SJCRH30 (cell line): Measurements from ENCODE around the gene AGXT. TPM values are rescaled to one million over a fixed set of nuclear protein-coding genes. Genes with fewer than 3 reads are reported as not detected.

Experiments used
- DNase-seq, 2 experiments: peaks; one replicate each; pipeline ENCODE4 v3.0.0-alpha.2; 2015 to 2020
- H3K27ac ChIP-seq: fragments of 250-450 bp; sonication (Bioruptor Pico); 2 replicates; pipeline ENCODE4 v1.5.1; 2020; ENCODE audit warnings: mild to moderate bottlenecking, moderate library complexity
- H3K27me3 ChIP-seq: fragments of 250-450 bp; sonication (Bioruptor Pico); 2 replicates; pipeline ENCODE4 v1.5.1; 2020; ENCODE audit warnings: mild to moderate bottlenecking, moderate library complexity
- H3K36me3 ChIP-seq: fragments of 250-450 bp; sonication (Bioruptor Pico); 2 replicates; pipeline ENCODE4 v1.5.1; 2020; ENCODE audit warnings: mild to moderate bottlenecking, moderate library complexity
- H3K4me1 ChIP-seq: fragments of 250-450 bp; sonication (Bioruptor Pico); 2 replicates; pipeline ENCODE4 v1.5.1; 2020; ENCODE audit warnings: mild to moderate bottlenecking, moderate library complexity
- H3K4me3 ChIP-seq: fragments of 250-450 bp; sonication (Bioruptor Pico); 2 replicates; pipeline ENCODE4 v1.5.1; 2020; ENCODE audit warnings: mild to moderate bottlenecking, moderate library complexity
- H3K9me3 ChIP-seq: fragments of 250-450 bp; sonication (Bioruptor Pico); replicated peaks from 2 replicates; pipeline ENCODE4 v1.5.1; 2020; ENCODE audit warnings: mild to moderate bottlenecking, moderate library complexity
- total RNA-seq: library from RNA; depleted of rRNA; stranded (reverse); fragments of >200 nt; shearing (Covaris generic); gene quantifications from 2 replicates; pipeline ENCODE4 v1.2.3, GENCODE V29; 2014; rRNA removed

The AGXT gene
- total RNA-seq, 1 experiment from 2014 or later: 1.3 TPM

GRCh38 chr2:240925191-240925567 lies 56.6 kb downstream of the AGXT start:
- DNase-seq: peak in 1 of 2 experiments; percentile 14
- Histone ChIP-seq H3K27me3 (no peaks in the 10 kb centered on the region), H3K27ac (no peak overlapping the region), H3K9me3 (no peaks in the 10 kb centered on the region), H3K36me3 (no peaks in the 10 kb centered on the region), H3K4me3 (no peak overlapping the region), H3K4me1 (peaks cover 16% of the 10 kb centered on the region)

- H3K27ac ChIP-seq: no peak overlapping the region
- peak in 1 of 2 experiments; percentile 7 for DNase-seq
- H3K4me3 ChIP-seq: no peak overlapping the region; the same call in 1 of the 2 replicates
- H3K27me3 ChIP-seq: no peaks in the 10 kb centered on the region
- H3K9me3 ChIP-seq: no peaks in the 10 kb centered on the region
- peaks cover 16% of the 10 kb centered on the region for H3K4me1 ChIP-seq
- H3K36me3 ChIP-seq: no peaks in the 10 kb centered on the region
Measured at GRCh38 chr2:240925568-240926515, 57.2 kb downstream of the AGXT start.

- peak overlapping the region; percentile 34 for H3K4me3 ChIP-seq
- H3K9me3 ChIP-seq: no peaks in the 10 kb centered on the region
- no peaks in the 10 kb centered on the region for H3K36me3 ChIP-seq
- DNase-seq: peak; percentile 47 to 66
- peaks cover 12% of the 10 kb centered on the region for H3K4me1 ChIP-seq
- no peak overlapping the region for H3K27ac ChIP-seq
- H3K27me3 ChIP-seq: no peaks in the 10 kb centered on the region
Measured at GRCh38 chr2:240926516-240927389, 58.1 kb downstream of the AGXT start.

DNA sequence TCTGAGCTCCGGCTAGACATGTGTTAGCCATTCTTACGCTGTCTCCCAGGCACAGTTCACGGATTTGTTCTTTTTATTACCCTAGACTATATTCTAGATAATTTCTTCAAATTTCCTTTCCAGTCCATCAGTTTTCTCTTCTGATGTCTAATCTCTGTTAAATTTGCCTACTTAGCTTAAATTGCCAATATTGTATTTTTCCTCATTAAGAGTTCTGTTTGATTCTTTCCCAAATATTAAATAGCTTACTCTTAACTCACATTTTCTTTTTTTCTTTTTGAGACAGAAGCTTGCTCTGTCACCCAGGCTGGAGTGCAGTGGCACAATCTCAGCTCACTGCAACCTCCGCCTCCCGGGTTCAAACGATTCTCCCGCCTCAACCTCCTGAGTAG lies 58.8 kb downstream of the AGXT start:
- Histone ChIP-seq H3K4me3 (peak overlapping the region; percentile 34), H3K9me3 (no peaks in the 10 kb centered on the region)

GRCh38 chr2:240928476-240929363 lies 60.1 kb downstream of the AGXT start:
- no peak overlapping the region for H3K27ac ChIP-seq
- H3K4me3 ChIP-seq: no peak overlapping the region
- DNase-seq: no peak
- no peaks in the 10 kb centered on the region for H3K9me3 ChIP-seq
- no peaks in the 10 kb centered on the region for H3K27me3 ChIP-seq
- peaks cover 25% of the 10 kb centered on the region for H3K4me1 ChIP-seq
- H3K36me3 ChIP-seq: no peaks in the 10 kb centered on the region

More for the DNA sequence above, 58.8 kb downstream of the AGXT start:
- peaks cover 12% of the 10 kb centered on the region for H3K4me1 ChIP-seq
- H3K27ac ChIP-seq: no peak overlapping the region
- no peaks in the 10 kb centered on the region for H3K36me3 ChIP-seq
- H3K27me3 ChIP-seq: no peaks in the 10 kb centered on the region
- DNase-seq: no peak

GRCh38 chr2:240929364-240930095 lies 60.9 kb downstream of the AGXT start:
- Histone ChIP-seq H3K9me3 (no peaks in the 10 kb centered on the region), H3K36me3 (no peaks in the 10 kb centered on the region), H3K4me1 (peaks cover 30% of the 10 kb centered on the region), H3K27ac (no peak overlapping the region), H3K4me3 (no peak overlapping the region), H3K27me3 (no peaks in the 10 kb centered on the region)
- no peak for DNase-seq

Other genes with a start within 250 kb of the AGXT start
- 0.04 and 0.30 TPM in 2 replicates for gene GPR35, start 243.3 kb upstream of the AGXT start, total RNA-seq
- gene AQP12B, start 185.9 kb upstream of the AGXT start, total RNA-seq: not detected in 2 replicates
- gene AQP12A, start 177.0 kb upstream of the AGXT start, total RNA-seq: not detected in 2 replicates
- 3.7 and 4.0 TPM in 2 replicates for gene KIF1A, start 48.6 kb upstream of the AGXT start, total RNA-seq
- 0.66 and 1.0 TPM in 2 replicates for gene MAB21L4, start 27.3 kb downstream of the AGXT start, total RNA-seq
- gene CROCC2, start 37.5 kb downstream of the AGXT start, total RNA-seq: 0.15 and 0.26 TPM in 2 replicates
- gene SNED1, start 129.8 kb downstream of the AGXT start, total RNA-seq: 22.3 and 28.4 TPM in 2 replicates
- 44.7 and 49.0 TPM in 2 replicates for gene MTERF4, start 233.5 kb downstream of the AGXT start, total RNA-seq